SK-N-SH (cell line): Measurements from ENCODE around the gene PCDHGA12. TPM values are rescaled to one million over a fixed set of nuclear protein-coding genes. Genes with fewer than 3 reads are reported as not detected.
"Not testable (repeated sequence)": the region's sequence is repeated elsewhere in the genome, so short reads cannot be mapped to it uniquely, and the experiment has no call there.

Experiments used
- CTCF ChIA-PET: fragments of 300-600, 350-600 bp; formaldehyde crosslinking; extraction: SDS; loops from one replicate; lab custom pipeline; 2021; lab: Yijun Ruan, JAX
- POLR2A ChIA-PET: fragments of 350-600 bp; sonication (Branson Sonifier 250); formaldehyde crosslinking; extraction: SDS; loops from one replicate; lab custom pipeline; 2020; ENCODE audit warnings: antibody characterized with exemption, inconsistent platforms; lab: Yijun Ruan, JAX
- DNase-seq: peaks from one replicate; pipeline ENCODE4 v3.0.0; 2012
- H2AFZ ChIP-seq: fragments of 200-600 bp; sonication (generic); 2 replicates; pipeline ENCODE4 v1.8.1; 2016; ENCODE audit warnings: antibody characterized with exemption, mild to moderate bottlenecking, low read depth
- H3F3A ChIP-seq: fragments of 200-600 bp; sonication (generic); replicated peaks from 2 replicates; pipeline ENCODE3; 2016; ENCODE audit warnings: antibody characterized with exemption, mild to moderate bottlenecking; ENCODE audit not compliant: insufficient read depth
- H3K27ac ChIP-seq, 2 experiments: fragments of 200-500 bp in 1 of 2; fragments of 200-600 bp in 1 of 2; sonication (Bioruptor generic) in 1 of 2; sonication (generic), shearing (Covaris generic) in 1 of 2; 2 replicates each; pipeline versions ENCODE4 v1.5.1 to v1.6.1; 2014 to 2016; ENCODE audit warnings: low read depth in 2 of 2, inconsistent platforms in 1 of 2, low read length in 1 of 2, mild to moderate bottlenecking in 1 of 2, mixed read lengths in 1 of 2
- H3K27me3 ChIP-seq: fragments of 200-600 bp; sonication (generic), shearing (Covaris generic); 2 replicates; pipeline ENCODE4 v1.6.1; 2016; ENCODE audit warnings: mixed run types; ENCODE audit not compliant: insufficient read depth
- H3K36me3 ChIP-seq, 2 experiments: fragments of 200-500 bp in 1 of 2; fragments of 200-600 bp in 1 of 2; sonication (Bioruptor generic) in 1 of 2; sonication (generic) in 1 of 2; replicated peaks in 1 of 2; 2 replicates each; pipeline versions ENCODE3 to v1.5.1; 2014 to 2016; ENCODE audit warnings: low read length in 1 of 2, mild to moderate bottlenecking in 1 of 2; ENCODE audit not compliant: insufficient read depth in 2 of 2, control insufficient read depth in 1 of 2
- H3K4me1 ChIP-seq, 2 experiments: fragments of 200-500 bp in 1 of 2; fragments of 200-600 bp in 1 of 2; sonication (Bioruptor generic) in 1 of 2; sonication (generic), shearing (Covaris generic) in 1 of 2; 2 replicates each; pipeline versions ENCODE4 v1.5.1 to v1.6.1; 2014 to 2016; ENCODE audit warnings: low read depth in 1 of 2, low read length in 1 of 2, mixed run types in 1 of 2; ENCODE audit not compliant: insufficient read depth in 2 of 2, control insufficient read depth in 1 of 2
- H3K4me2 ChIP-seq: fragments of 200-600 bp; sonication (generic), shearing (Covaris generic); 2 replicates; pipeline ENCODE4 v1.6.1; 2017; ENCODE audit warnings: mixed run types
- H3K4me3 ChIP-seq, 2 experiments: fragments of 200-500 bp in 1 of 2; fragments of 200-600 bp in 1 of 2; sonication (Bioruptor generic) in 1 of 2; sonication (generic), shearing (Covaris generic) in 1 of 2; 2 replicates each; pipeline versions ENCODE4 v1.5.1 to v1.8.1; 2014 to 2016; ENCODE audit warnings: low read depth in 2 of 2, inconsistent platforms in 1 of 2, low read length in 1 of 2, mild to moderate bottlenecking in 1 of 2, mixed read lengths in 1 of 2, moderate library complexity in 1 of 2
- H3K79me2 ChIP-seq: fragments of 200-600 bp; sonication (generic); 2 replicates; pipeline ENCODE4 v1.8.1; 2017; ENCODE audit warnings: mild to moderate bottlenecking; ENCODE audit not compliant: insufficient read depth
- H3K9ac ChIP-seq: fragments of 200-600 bp; sonication (generic); 2 replicates; pipeline ENCODE4 v1.6.1; 2017; ENCODE audit warnings: mixed run types
- H3K9me2 ChIP-seq: fragments of 200-600 bp; sonication (generic); 2 replicates; pipeline ENCODE4 v1.6.1; 2017; ENCODE audit warnings: mixed run types
- H3K9me3 ChIP-seq: fragments of 200-600 bp; sonication (generic); 2 replicates; pipeline ENCODE4 v1.6.1; 2017; ENCODE audit warnings: mixed run types, mild to moderate bottlenecking, moderate library complexity
- H4K20me1 ChIP-seq: fragments of 200-600 bp; sonication (generic); 2 replicates; pipeline ENCODE4 v1.6.1; 2017; ENCODE audit warnings: mild to moderate bottlenecking, mixed run types; ENCODE audit not compliant: insufficient read depth
- CTCF ChIP-seq: fragments of 200-600 bp; sonication (generic); IDR thresholded peaks from 2 replicates; pipeline ENCODE4 v1.6.1; 2017; ENCODE audit warnings: antibody characterized with exemption, mild to moderate bottlenecking, moderate library complexity
- GABPA ChIP-seq: IDR thresholded peaks from 2 replicates; pipeline ENCODE4 v1.4.0; 2012; ENCODE audit warnings: low read depth, mild to moderate bottlenecking
- GATA2 ChIP-seq: sonication (generic); formaldehyde crosslinking; IDR thresholded peaks from 2 replicates; pipeline ENCODE4 v1.5.0; 2020; ENCODE audit warnings: mild to moderate bottlenecking, missing genetic modification reagents
- MXI1 ChIP-seq: IDR thresholded peaks from 2 replicates; pipeline ENCODE4 v1.6.1; 2012; ENCODE audit warnings: mild to moderate bottlenecking, low read depth, low read length, improper control_type of control experiment
- PBX3 ChIP-seq: IDR thresholded peaks from 2 replicates; pipeline ENCODE4; 2012
- RAD21 ChIP-seq: IDR thresholded peaks from 2 replicates; pipeline ENCODE4 v1.6.1; 2012; ENCODE audit warnings: mild to moderate bottlenecking, low read length
- TCF12 ChIP-seq: IDR thresholded peaks from 2 replicates; pipeline ENCODE4 v1.4.0; 2012
- TEAD4 ChIP-seq: IDR thresholded peaks from 2 replicates; pipeline ENCODE4 v1.4.0; 2012; ENCODE audit warnings: mild to moderate bottlenecking, borderline replicate concordance; ENCODE audit not compliant: insufficient read depth
- ZBTB33 ChIP-seq: IDR thresholded peaks from 2 replicates; pipeline ENCODE4 v1.4.0; 2012; ENCODE audit warnings: low read depth, borderline replicate concordance
- WGBS: methylation state at CpG from one replicate; pipeline ENCODE4 v1.1.6; 2017; ENCODE audit warnings: low lambda C conversion rate; 5-methylcytosine and 5-hydroxymethylcytosine counted together
- polyA plus RNA-seq, 3 experiments: library from polyadenylated mRNA; depleted of rRNA; stranded (reverse); fragments of >200 nt; gene quantifications; 2 replicates each; pipeline ENCODE4 v1.2.3, GENCODE V29; 2012

Gene PCDHGA12
- polyA plus RNA-seq, 1 of the 3 experiments (the other 2 are of a cell fraction): 0.03 TPM

- CTCF ChIA-PET: not testable (repeated sequence)
Measured at GRCh38 chr5:141432726-141433125, 2.4 kb downstream of the PCDHGA12 start.

GRCh38 chr5:141434006-141434405 lies 3.7 kb downstream of the PCDHGA12 start:
- H3K36me3 ChIP-seq: peaks cover 3 to 11% of the 10 kb centered on the region in 2 experiments
- no peaks in the 10 kb centered on the region for H3K9me3 ChIP-seq
- CTCF ChIA-PET: no interaction called here
- H3K4me1 ChIP-seq: no peaks in the 10 kb centered on the region
- peaks cover 8% of the 10 kb centered on the region for H3F3A ChIP-seq
- no peak overlapping the region for H2AFZ ChIP-seq
- WGBS: 58% methylated on average over 2 of the region's 2 CpGs
- no peak overlapping the region for H3K4me3 ChIP-seq
- DNase-seq: no peak
- no peaks in the 10 kb centered on the region for H4K20me1 ChIP-seq
- H3K9ac ChIP-seq: no peak overlapping the region
- TF ChIP-seq MXI1 (no peak), RAD21 (no peak), ZBTB33 (no peak), TCF12 (no peak), TEAD4 (no peak), CTCF (no peak), GATA2 (no peak), GABPA (no peak), PBX3 (no peak)
- H3K27me3 ChIP-seq: no peaks in the 10 kb centered on the region
- no peak overlapping the region for H3K4me2 ChIP-seq
- no peaks in the 10 kb centered on the region for H3K9me2 ChIP-seq
- no peak overlapping the region for H3K27ac ChIP-seq
- H3K79me2 ChIP-seq: 0 out of 2 replicates have a peak, but pooled peaks cover 10% of the 10 kb centered on the region
- POLR2A ChIA-PET: no interaction called here

More at GRCh38 chr5:141432726-141433125, 2.4 kb downstream of the PCDHGA12 start:
- H4K20me1 ChIP-seq, DNase-seq, H3K27me3 ChIP-seq, H3F3A ChIP-seq, H3K9me3 ChIP-seq, H3K4me2 ChIP-seq, H3K4me3 ChIP-seq, H3K27ac ChIP-seq, POLR2A ChIA-PET, H3K9ac ChIP-seq, H3K4me1 ChIP-seq, H2AFZ ChIP-seq, H3K9me2 ChIP-seq: not testable (repeated sequence)
- Histone ChIP-seq H3K36me3 (peaks cover 3 to 20% of the 10 kb centered on the region in 2 experiments), H3K79me2 (peaks cover 10% of the 10 kb centered on the region; the same call in 1 of the 2 replicates)
- WGBS: 93% methylated on average over 23 of the region's 29 CpGs
